ENCODE data around the gene RPL23. TPM values are rescaled to one million over a fixed set of nuclear protein-coding genes. Genes with fewer than 3 reads are reported as not detected.
A peak's percentile ranks its signal among the peaks of the same experiment; 100 is the strongest.

Gene RPL23
- total RNA-seq, 1 donor from 2014 or later: 1,087 TPM

DNA sequence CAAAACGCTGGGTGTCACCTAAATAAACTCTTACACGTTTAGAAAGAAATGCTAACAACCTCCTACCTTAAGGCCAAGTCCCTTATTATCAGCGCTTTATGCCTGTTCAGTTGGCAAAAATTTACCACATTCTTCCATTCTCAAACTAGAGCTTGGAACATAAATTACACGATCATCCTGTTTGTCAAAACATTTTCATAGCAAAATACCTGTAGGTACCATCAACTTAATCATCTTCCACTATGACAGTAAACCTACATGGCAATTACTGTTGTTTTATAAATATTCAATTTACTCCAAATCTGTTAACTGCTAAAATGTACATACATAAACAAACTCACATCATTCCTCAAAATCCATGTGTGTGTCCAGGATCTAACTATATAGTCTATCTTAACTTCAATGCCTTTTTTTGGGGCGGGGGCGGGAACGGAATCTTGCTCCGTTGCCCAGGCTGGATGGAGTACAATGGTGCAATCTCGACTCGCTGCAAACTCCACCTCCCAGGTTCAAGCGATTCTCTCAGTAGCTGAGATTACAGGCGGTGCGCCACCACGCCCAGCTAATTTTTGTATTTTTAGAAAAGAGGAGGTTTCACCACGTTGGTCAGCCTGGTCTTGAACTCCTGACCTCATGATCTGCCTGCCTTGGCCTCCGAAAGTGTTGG lies 4.4 kb downstream of the RPL23 start:
- no peaks in the 10 kb centered on the region for H3K27me3 ChIP-seq (ENCODE audit: insufficient read depth, low read length)
- DNase-seq (ENCODE audit: low read depth) (no peak), FAIRE-seq (no peak)
- H3K9ac ChIP-seq (ENCODE audit: low read length): no peak overlapping the region
- peak overlapping the region; percentile 62 for H3K4me3 Mint-ChIP-seq (ENCODE audit: unreplicated experiment)
- no peak overlapping the region for H3K27ac ChIP-seq (ENCODE audit: low read depth, low read length)
- no peaks in the 10 kb centered on the region for H3K27me3 Mint-ChIP-seq (ENCODE audit: low read depth, unreplicated experiment)
- TF ChIP-seq CTCF (IDR thresholded peaks at IDR 0.05; ENCODE audit: insufficient read depth, low read depth, low read length) (no peak), EZH2 (IDR thresholded peaks at IDR 0.05; ENCODE audit: insufficient read depth, low read length) (no peak)
- H3K36me3 ChIP-seq (ENCODE audit: insufficient read depth, low read length): peaks cover 47% of the 10 kb centered on the region
- peaks cover 20% of the 10 kb centered on the region for H3K4me1 ChIP-seq (ENCODE audit: insufficient read depth, low read length)
- peaks cover 52% of the 10 kb centered on the region for H3K79me2 ChIP-seq (ENCODE audit: insufficient read depth, low read length)
- no peak overlapping the region for H3K4me3 ChIP-seq (ENCODE audit: insufficient read depth, low read depth, low read length)
- H3K9me3 ChIP-seq (ENCODE audit: insufficient read depth, low read depth, low read length): no peaks in the 10 kb centered on the region
- H3K4me1 Mint-ChIP-seq (ENCODE audit: low read depth, unreplicated experiment): peaks cover 20% of the 10 kb centered on the region
- H3K9me3 Mint-ChIP-seq (ENCODE audit: unreplicated experiment): no peaks in the 10 kb centered on the region
- H3K4me2 ChIP-seq (ENCODE audit: low read length): no peak overlapping the region
- no peak overlapping the region for H2AFZ ChIP-seq (ENCODE audit: low read depth, low read length)
- H3K27ac Mint-ChIP-seq (ENCODE audit: unreplicated experiment): no peak overlapping the region
- peaks cover 28% of the 10 kb centered on the region for H3K36me3 Mint-ChIP-seq (ENCODE audit: low read depth, unreplicated experiment)
- H4K20me1 ChIP-seq (ENCODE audit: insufficient read depth, low read length): peaks cover 63% of the 10 kb centered on the region

- Mint-ChIP-seq H3K9me3 (ENCODE audit: unreplicated experiment) (no peaks in the 10 kb centered on the region), H3K4me1 (ENCODE audit: low read depth, unreplicated experiment) (peaks cover 20% of the 10 kb centered on the region), H3K27me3 (ENCODE audit: low read depth, unreplicated experiment) (no peaks in the 10 kb centered on the region), H3K36me3 (ENCODE audit: low read depth, unreplicated experiment) (peaks cover 28% of the 10 kb centered on the region), H3K4me3 (ENCODE audit: unreplicated experiment) (peak overlapping the region; percentile 62), H3K27ac (ENCODE audit: unreplicated experiment) (no peak overlapping the region)
- H3K36me3 ChIP-seq (ENCODE audit: insufficient read depth, low read length): peaks cover 47% of the 10 kb centered on the region
- H3K4me2 ChIP-seq (ENCODE audit: low read length): no peak overlapping the region
- H3K27ac ChIP-seq (ENCODE audit: low read depth, low read length): no peak overlapping the region
- H2AFZ ChIP-seq (ENCODE audit: low read depth, low read length): no peak overlapping the region
- DNase-seq (ENCODE audit: low read depth): no peak
- H3K4me3 ChIP-seq (ENCODE audit: insufficient read depth, low read depth, low read length): no peak overlapping the region
- peaks cover 52% of the 10 kb centered on the region for H3K79me2 ChIP-seq (ENCODE audit: insufficient read depth, low read length)
- no peaks in the 10 kb centered on the region for H3K27me3 ChIP-seq (ENCODE audit: insufficient read depth, low read length)
- peaks cover 20% of the 10 kb centered on the region for H3K4me1 ChIP-seq (ENCODE audit: insufficient read depth, low read length)
- no peak for TF ChIP-seq CTCF (IDR thresholded peaks at IDR 0.05; ENCODE audit: insufficient read depth, low read depth, low read length)
- TF ChIP-seq EZH2 (IDR thresholded peaks at IDR 0.05; ENCODE audit: insufficient read depth, low read length): no peak
- no peaks in the 10 kb centered on the region for H3K9me3 ChIP-seq (ENCODE audit: insufficient read depth, low read depth, low read length)
- peaks cover 63% of the 10 kb centered on the region for H4K20me1 ChIP-seq (ENCODE audit: insufficient read depth, low read length)
- H3K9ac ChIP-seq (ENCODE audit: low read length): no peak overlapping the region
- FAIRE-seq: no peak
Measured at GRCh38 chr17:38848557-38848891, 5.0 kb downstream of the RPL23 start.

GRCh38 chr17:38844261-38844757 lies 9.2 kb downstream of the RPL23 start:
- Histone ChIP-seq H2AFZ (ENCODE audit: low read depth, low read length) (no peak overlapping the region), H3K4me1 (ENCODE audit: insufficient read depth, low read length) (no peaks in the 10 kb centered on the region), H3K4me3 (ENCODE audit: insufficient read depth, low read depth, low read length) (no peak overlapping the region), H3K36me3 (ENCODE audit: insufficient read depth, low read length) (peaks cover 21% of the 10 kb centered on the region), H3K27ac (ENCODE audit: low read depth, low read length) (no peak overlapping the region), H3K27me3 (ENCODE audit: insufficient read depth, low read length) (no peaks in the 10 kb centered on the region), H3K9ac (ENCODE audit: low read length) (no peak overlapping the region), H3K4me2 (ENCODE audit: low read length) (no peak overlapping the region), H3K79me2 (ENCODE audit: insufficient read depth, low read length) (peaks cover 10% of the 10 kb centered on the region), H4K20me1 (ENCODE audit: insufficient read depth, low read length) (peaks cover 24% of the 10 kb centered on the region), H3K9me3 (ENCODE audit: insufficient read depth, low read depth, low read length) (no peaks in the 10 kb centered on the region)
- DNase-seq (ENCODE audit: low read depth) (no peak), FAIRE-seq (no peak)
- Mint-ChIP-seq H3K27me3 (ENCODE audit: low read depth, unreplicated experiment) (no peaks in the 10 kb centered on the region), H3K4me1 (ENCODE audit: low read depth, unreplicated experiment) (peaks cover 9% of the 10 kb centered on the region), H3K27ac (ENCODE audit: unreplicated experiment) (no peak overlapping the region), H3K4me3 (ENCODE audit: unreplicated experiment) (peak overlapping the region; percentile 27), H3K36me3 (ENCODE audit: low read depth, unreplicated experiment) (peaks cover 4% of the 10 kb centered on the region), H3K9me3 (ENCODE audit: unreplicated experiment) (no peaks in the 10 kb centered on the region)
- TF ChIP-seq CTCF (IDR thresholded peaks at IDR 0.05; ENCODE audit: insufficient read depth, low read depth, low read length) (no peak), EZH2 (IDR thresholded peaks at IDR 0.05; ENCODE audit: insufficient read depth, low read length) (no peak)
